Stimulated activated CD4-positive, alpha-beta T cell treated with anti-CD3 and anti-CD28 coated beads, TNF-alpha, amount 100 ng/mL, for 1 hour (primary cell): ENCODE measurements around the gene GPR15LG.

Experiments used
- DNase-seq, 3 donors: peaks; one replicate each; pipeline ENCODE4 v3.0.0-alpha.2; 2020; ENCODE audit warnings: low read depth in 3 of 3, low spot score in 1 of 3

GPR15LG gene

DNA sequence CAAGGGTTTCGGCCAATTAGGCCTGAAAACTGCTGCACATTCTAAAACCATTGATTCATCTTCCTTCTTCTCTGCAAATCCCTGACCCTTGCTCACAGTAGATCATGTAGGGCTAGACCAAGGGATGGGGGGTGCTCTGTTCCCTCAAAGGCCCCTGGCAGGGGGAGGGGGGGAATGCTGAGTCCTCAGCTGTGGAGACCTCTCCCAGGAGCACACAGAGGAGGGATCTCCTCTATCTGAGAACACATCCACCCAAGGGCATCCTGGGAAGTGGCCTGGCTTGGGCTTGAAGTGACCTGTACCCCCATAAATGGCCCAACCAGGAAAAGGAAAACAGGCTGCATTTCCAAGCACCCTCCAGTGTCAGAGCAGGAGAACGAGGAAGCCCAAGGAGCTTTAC is 19.7 kb downstream of the GPR15LG start:
- no peak for DNase-seq

- DNase-seq: no peak
Measured at GRCh38 chr10:84193846-84194423, 20.3 kb downstream of the GPR15LG start.

GRCh38 chr10:84194424-84195043 is 20.9 kb downstream of the GPR15LG start, which contains the start of gene CDHR1:
TSS of gene CDHR1 (plus strand) at chr10:84194537. CDS start at chr10:84194761, 224 bp downstream.
- peak in 1 of 3 donors; percentile 14 for DNase-seq

- no peak for DNase-seq
Measured at GRCh38 chr10:84195044-84195830, 21.6 kb downstream of the GPR15LG start.

DNA sequence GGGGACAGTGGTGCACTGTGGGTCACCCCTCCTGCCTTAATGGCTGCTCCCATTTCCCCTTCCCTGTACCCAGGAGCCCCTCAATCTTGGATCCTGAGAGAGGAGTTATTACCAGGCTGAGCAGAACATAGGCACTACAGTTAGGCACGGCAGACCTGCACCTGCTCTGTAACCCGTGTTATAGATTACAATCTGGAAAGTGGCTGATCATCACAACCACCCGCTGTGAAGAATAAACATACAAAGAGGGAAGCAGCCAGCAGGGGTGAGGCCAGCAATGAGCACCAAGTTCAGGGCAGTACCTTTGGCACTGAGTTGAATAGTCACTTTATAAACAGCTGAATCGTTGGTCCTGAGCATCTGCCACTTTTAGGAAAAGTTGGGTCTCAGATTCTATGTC is 22.5 kb downstream of the GPR15LG start:
- DNase-seq: no peak

DNA sequence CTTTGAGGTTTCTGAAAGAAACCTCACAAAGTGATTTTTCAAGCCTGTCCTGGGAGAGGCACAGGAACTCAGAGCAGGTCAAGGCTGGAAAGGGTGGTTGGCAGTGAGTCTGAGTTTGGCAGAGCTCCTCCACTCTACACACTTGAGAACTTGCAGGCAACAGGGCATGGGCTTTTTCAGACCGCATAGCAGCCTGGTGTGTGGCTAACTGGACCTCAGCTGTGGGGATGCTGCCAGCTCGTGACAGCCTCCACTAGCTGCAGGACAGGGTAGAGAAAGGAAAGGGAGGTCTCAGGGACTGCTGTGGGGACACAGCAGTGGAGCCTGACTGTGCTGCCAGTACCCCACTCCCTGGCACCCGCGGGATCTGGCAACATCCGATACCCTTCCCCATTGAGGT is 23.3 kb downstream of the GPR15LG start:
- DNase-seq: no peak

- DNase-seq: no peak
Measured at GRCh38 chr10:84197643-84198042, 24.0 kb downstream of the GPR15LG start.

- no peak for DNase-seq
Measured at GRCh38 chr10:84198206-84198915, 24.8 kb downstream of the GPR15LG start.

GRCh38 chr10:84200537-84201243 is 27.1 kb downstream of the GPR15LG start:
- DNase-seq: no peak

GRCh38 chr10:84201244-84201606 is 27.6 kb downstream of the GPR15LG start:
- no peak for DNase-seq

- DNase-seq: no peak
Measured at GRCh38 chr10:84201682-84202081, 28.1 kb downstream of the GPR15LG start.

GRCh38 chr10:84202349-84202748 is 28.7 kb downstream of the GPR15LG start:
- DNase-seq: no peak

DNA sequence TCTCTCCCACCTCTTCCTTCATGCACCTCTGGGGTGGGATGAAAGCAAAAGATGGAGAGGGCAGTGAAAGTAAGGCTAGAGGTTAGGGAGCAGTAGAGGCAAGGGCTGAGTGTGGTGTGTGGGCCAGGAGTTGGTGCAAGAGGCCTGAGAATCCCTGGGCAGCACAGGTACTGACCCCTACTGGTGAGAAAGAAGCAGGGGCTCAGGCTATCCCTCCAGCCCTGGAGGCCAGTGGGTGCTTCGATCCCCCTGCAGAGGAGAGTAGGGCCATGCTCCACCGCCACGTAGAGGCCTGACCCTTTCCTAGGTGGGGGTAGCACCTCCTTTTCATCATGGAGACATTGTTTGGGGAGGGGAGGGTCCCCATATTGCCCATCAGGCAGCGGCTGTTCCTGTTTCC is 30.5 kb downstream of the GPR15LG start:
- DNase-seq: no peak

GRCh38 chr10:84204610-84205009 is 31.0 kb downstream of the GPR15LG start:
- no peak for DNase-seq

DNA sequence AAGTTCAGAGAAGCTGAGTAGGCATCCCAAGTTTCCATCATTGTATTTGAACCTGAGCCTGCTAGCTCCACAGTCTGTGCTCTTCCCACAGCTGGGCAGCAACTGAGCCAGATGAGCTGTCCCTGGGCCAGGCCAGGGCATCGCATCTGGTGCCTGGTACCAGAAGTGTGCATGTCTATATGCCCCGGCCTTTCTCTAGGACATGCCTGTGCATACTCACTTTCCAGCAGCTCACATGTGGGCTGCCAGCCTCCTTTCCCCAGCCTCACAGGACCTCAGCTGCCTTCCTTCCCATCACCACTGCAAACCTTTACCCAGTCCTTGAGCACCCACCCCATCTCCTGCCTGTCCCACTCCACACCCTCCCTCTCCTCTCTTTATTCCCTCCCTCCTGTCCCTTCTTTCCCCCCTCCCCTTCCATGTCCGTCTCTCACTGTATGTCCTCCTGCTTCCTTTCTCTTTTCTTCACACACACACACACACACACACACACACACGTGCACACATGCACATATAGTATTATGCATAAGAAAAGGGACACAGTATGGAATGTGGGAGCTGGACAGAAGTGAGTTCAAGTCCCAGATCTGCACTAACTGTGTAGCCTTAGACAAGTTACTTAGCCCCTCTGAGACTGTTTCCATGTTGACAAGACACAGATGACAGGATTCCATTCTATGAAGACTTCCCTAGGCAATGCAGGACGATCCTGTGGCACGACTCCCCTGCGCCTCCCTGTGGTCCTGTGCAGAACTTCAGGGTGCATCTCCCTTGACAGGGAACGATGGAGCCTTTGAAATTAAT is 31.6 kb downstream of the GPR15LG start:
- DNase-seq: peak in 2 of 3 donors; percentile 30 to 45

- DNase-seq: no peak
Measured at GRCh38 chr10:84205853-84206525, 32.4 kb downstream of the GPR15LG start.

DNA sequence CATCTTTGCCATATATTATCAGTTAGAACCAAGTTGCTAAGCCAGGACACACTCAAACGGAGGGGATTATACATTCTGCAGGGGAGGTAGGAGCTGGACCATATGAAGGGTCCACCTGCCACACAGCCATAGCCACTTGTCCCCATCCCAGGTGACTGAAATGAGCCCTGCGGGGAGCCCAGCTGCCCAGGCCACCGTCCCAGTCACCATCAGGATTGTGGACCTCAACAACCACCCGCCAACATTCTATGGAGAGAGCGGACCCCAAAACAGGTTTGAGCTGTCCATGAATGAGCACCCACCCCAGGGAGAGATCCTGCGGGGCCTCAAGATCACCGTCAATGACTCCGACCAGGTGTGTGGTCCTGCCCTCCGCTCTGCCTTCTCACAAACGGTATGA is 34.4 kb downstream of the GPR15LG start:
- DNase-seq: no peak

GRCh38 chr10:84211566-84211965 is 38.0 kb downstream of the GPR15LG start:
- no peak for DNase-seq

- DNase-seq: no peak
Measured at GRCh38 chr10:84212014-84212413, 38.4 kb downstream of the GPR15LG start.

GRCh38 chr10:84213076-84213475 is 39.5 kb downstream of the GPR15LG start:
- no peak for DNase-seq
